ENCODE data around the gene PRSS8.

GRCh38 chr16:31143011-31143693 is 7.6 kb upstream of the PRSS8 start:
- TF ChIP-seq, protein P1, sequence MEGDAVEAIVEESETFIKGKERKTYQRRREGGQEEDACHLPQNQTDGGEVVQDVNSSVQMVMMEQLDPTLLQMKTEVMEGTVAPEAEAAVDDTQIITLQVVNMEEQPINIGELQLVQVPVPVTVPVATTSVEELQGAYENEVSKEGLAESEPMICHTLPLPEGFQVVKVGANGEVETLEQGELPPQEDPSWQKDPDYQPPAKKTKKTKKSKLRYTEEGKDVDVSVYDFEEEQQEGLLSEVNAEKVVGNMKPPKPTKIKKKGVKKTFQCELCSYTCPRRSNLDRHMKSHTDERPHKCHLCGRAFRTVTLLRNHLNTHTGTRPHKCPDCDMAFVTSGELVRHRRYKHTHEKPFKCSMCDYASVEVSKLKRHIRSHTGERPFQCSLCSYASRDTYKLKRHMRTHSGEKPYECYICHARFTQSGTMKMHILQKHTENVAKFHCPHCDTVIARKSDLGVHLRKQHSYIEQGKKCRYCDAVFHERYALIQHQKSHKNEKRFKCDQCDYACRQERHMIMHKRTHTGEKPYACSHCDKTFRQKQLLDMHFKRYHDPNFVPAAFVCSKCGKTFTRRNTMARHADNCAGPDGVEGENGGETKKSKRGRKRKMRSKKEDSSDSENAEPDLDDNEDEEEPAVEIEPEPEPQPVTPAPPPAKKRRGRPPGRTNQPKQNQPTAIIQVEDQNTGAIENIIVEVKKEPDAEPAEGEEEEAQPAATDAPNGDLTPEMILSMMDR (IDR thresholded peaks at IDR 0.05; ENCODE audit: borderline replicate concordance, extremely low read depth, low read length, poor library complexity, severe bottlenecking) = no peak
- TF ChIP-seq EZH2 (IDR thresholded peaks at IDR 0.05; ENCODE audit: borderline replicate concordance, low read depth, low read length, severe bottlenecking) = no peak
